NCI-H446 treated with DMSO at 0.1 percent for 48 hours (cell line): ENCODE data around the gene GUCY1A2.

ENCODE experiments used
- DNase-seq: peaks from one replicate; lab custom pipeline; 2025; lab: John Stamatoyannopoulos, UW

Gene GUCY1A2

DNA sequence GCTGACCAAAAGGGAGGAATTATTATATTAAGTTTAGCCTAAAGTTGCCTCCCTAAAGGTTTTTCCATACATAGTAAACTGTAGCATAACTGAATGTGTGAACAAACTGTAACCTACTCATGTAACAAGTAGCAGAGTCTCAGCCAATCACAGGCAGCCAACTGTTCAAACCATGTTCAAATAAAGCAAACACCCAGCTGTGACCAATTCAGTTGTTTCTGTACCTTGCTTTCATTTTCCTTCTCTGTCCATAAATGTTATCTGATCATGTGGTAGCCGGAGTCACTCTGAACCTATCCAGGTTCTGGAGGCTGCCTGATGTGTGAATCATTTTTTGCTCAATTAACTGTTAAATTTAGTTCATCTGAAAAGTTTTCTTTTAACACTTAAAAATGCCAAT is 373.5 kb downstream of the GUCY1A2 start:
- no peak for DNase-seq

DNA sequence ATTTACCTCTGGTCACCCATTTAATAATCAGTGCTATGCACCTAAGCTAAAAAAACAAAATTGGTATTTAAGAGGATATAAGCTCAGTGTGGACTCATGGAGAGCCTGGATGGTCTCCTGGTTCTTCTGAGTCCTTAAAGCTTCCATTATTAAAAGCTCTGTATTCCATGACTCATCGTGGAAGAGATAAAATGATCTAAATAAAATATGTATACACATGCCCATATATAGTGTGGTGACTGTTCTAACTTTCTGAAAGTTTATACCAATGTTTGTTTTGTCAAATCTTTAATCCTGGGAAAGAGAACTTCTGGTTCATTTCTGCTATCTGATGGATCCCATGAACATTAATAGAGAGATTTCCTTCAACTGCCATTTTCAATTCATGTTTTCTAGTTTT is 375.9 kb downstream of the GUCY1A2 start:
- DNase-seq: no peak

DNA sequence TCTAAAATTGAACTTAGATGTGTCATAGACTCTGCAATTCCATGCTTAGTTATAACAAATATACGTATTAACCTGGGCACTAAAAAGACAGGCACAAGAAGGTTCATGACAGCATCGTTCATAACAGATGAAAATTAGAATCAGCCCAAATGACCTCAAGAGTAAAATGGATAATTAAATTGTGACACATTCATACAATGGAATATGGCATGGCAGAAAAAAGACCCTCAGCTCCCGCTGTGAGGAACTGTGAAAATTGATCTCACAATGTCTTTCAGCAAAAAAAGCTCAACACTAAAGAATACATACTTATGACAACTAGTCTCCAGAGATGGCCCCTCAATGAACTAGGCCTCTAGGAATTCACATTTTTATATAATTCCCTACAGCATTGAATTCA is 386.0 kb downstream of the GUCY1A2 start:
- DNase-seq: no peak

DNA sequence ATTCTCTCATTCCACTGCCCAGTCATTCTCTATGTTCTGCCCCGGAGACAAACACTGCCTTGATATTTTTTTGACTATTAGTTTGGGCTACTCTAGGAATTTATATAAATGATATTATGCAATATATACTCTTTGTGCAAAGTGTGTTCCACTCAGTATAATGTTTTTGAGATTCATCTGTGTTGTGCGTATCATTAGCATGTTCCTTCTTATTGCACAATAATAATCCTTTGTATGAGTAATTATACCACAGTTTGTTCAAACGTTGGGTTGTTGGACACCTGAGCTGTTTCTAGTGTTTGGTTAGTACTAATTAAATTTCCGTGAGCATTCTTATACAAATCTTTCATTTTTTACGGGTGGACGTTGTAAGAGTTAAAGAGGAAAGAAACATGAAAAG is 390.6 kb downstream of the GUCY1A2 start:
- no peak for DNase-seq

DNA sequence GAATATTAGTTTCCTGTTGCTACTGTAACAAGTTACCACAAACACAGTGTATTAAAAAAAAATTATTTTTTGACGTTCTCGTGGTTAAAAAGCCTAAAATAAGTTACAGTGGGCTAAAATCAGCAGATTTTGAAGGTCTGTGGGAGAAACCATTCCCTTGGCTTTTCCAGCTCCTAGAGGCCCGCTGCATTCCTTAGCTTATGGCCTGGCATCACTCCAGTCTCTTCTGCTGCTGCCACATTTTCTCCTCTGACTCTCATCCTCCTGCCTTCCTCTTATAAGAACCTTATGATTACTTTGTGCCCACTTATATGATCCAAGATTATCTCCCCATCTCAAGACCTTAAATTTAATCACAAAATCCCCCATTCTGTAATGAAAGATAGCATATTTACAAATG is 392.7 kb downstream of the GUCY1A2 start:
- DNase-seq: no peak

DNA sequence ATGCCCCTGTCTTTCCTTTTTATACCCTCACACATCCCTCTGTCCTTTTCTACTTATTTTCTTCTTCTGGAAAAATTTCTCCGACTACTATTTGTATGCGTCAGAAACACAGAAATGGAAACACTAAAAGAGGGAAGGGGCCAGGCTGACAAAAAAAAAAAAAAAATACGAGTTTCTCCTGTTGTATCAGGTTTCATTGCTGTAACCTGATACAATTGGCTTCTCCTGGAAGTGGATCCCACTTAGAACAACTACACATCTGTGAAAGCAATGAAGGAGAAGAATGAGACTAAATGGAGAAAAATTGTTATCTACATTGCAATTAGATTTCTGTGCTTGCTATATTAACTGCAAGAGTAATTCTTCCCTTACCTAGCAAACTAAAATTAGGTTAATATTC is 393.9 kb downstream of the GUCY1A2 start:
- no peak for DNase-seq
